Neural cell (in vitro differentiated cells): ENCODE data around the gene LCP2. TPM values are rescaled to one million over a fixed set of nuclear protein-coding genes. Genes with fewer than 3 reads are reported as not detected.

Experiments
- H2AFZ ChIP-seq: fragments of 200-600, 300-800 bp; sonication (generic), shearing (Covaris generic); 2 replicates; pipeline ENCODE4 v1.6.0; 2014; ENCODE audit warnings: low read depth, mild to moderate bottlenecking, antibody characterized with exemption, low read length, moderate library complexity
- H3F3A ChIP-seq: fragments of 200-600 bp; shearing (Covaris generic); 2 replicates; pipeline ENCODE4 v1.6.1; 2016; ENCODE audit warnings: mild to moderate bottlenecking, moderate library complexity, mixed read lengths, antibody characterized with exemption, low read length; ENCODE audit not compliant: insufficient read depth, poor library complexity, severe bottlenecking
- H3K27ac ChIP-seq: fragments of 200-600, 300-800 bp; sonication (generic), shearing (Covaris generic); 2 replicates; pipeline ENCODE4 v1.5.1; 2014; ENCODE audit warnings: mild to moderate bottlenecking, low read length, moderate library complexity
- H3K27me3 ChIP-seq: fragments of 300-800, 200-600 bp; sonication (generic), shearing (Covaris generic); 2 replicates; pipeline ENCODE4 v1.6.0; 2014; ENCODE audit warnings: mild to moderate bottlenecking, low read depth, low read length, moderate library complexity; ENCODE audit not compliant: insufficient read depth
- H3K36me3 ChIP-seq: fragments of 300-800, 200-600 bp; sonication (generic), shearing (Covaris generic); 2 replicates; pipeline ENCODE4 v1.5.1; 2014; ENCODE audit warnings: mild to moderate bottlenecking, antibody characterized with exemption, low read length, moderate library complexity; ENCODE audit not compliant: insufficient read depth
- H3K4me2 ChIP-seq: fragments of 300-800, 200-600 bp; sonication (generic), shearing (Covaris generic); 2 replicates; pipeline ENCODE4 v1.6.0; 2014; ENCODE audit warnings: mild to moderate bottlenecking, low read length
- H3K4me3 ChIP-seq: fragments of 300-800, 200-600 bp; sonication (generic), shearing (Covaris generic); 2 replicates; pipeline ENCODE4 v1.5.1; 2014; ENCODE audit warnings: mild to moderate bottlenecking, low read length, moderate library complexity
- H3K79me2 ChIP-seq: fragments of 200-600 bp; shearing (Covaris generic); replicated peaks from 2 replicates; pipeline ENCODE4 v1.6.0; 2014; ENCODE audit warnings: mild to moderate bottlenecking, low read length, moderate library complexity; ENCODE audit not compliant: insufficient read depth
- H3K9ac ChIP-seq: fragments of 300-800, 200-600 bp; sonication (generic), shearing (Covaris generic); 2 replicates; pipeline ENCODE4 v1.6.1; 2016; ENCODE audit warnings: mild to moderate bottlenecking, low read length, mixed read lengths
- H3K9me2 ChIP-seq: fragments of 200-600 bp; shearing (Covaris generic); 2 replicates; pipeline ENCODE4 v1.6.1; 2016; ENCODE audit warnings: mild to moderate bottlenecking, low read length, mixed read lengths; ENCODE audit not compliant: insufficient read depth
- H3K9me3 ChIP-seq: fragments of 200-600, 300-800 bp; sonication (generic), shearing (Covaris generic); 2 replicates; pipeline ENCODE4 v1.6.1; 2016; ENCODE audit warnings: mild to moderate bottlenecking, mixed run types, low read length, moderate library complexity, mixed read lengths
- H4K20me1 ChIP-seq: fragments of 200-600 bp; shearing (Covaris generic); 2 replicates; pipeline ENCODE4 v1.6.1; 2016; ENCODE audit warnings: mild to moderate bottlenecking, mixed run types; ENCODE audit not compliant: insufficient read depth
- CTCF ChIP-seq: fragments of 450-650 bp; IDR thresholded peaks from 2 replicates; pipeline ENCODE4 v1.5.1; 2014; ENCODE audit warnings: antibody characterized with exemption, mild to moderate bottlenecking, moderate library complexity; ENCODE audit not compliant: poor library complexity, severe bottlenecking
- EP300 ChIP-seq: fragments of 450-650 bp; conservative IDR thresholded peaks from 2 replicates; pipeline ENCODE4 v1.6.1; 2014; ENCODE audit warnings: antibody characterized with exemption, mild to moderate bottlenecking, moderate library complexity; ENCODE audit not compliant: poor library complexity, severe bottlenecking
- EZH2 ChIP-seq: fragments of 200-600, 300-800 bp; shearing (Covaris generic), sonication (generic); IDR thresholded peaks from 2 replicates; pipeline ENCODE4 v1.6.1; 2014; ENCODE audit warnings: antibody characterized with exemption, low read length, borderline replicate concordance, mild to moderate bottlenecking; ENCODE audit not compliant: insufficient read depth, poor library complexity, severe bottlenecking
- MXI1 ChIP-seq: fragments of 450-650 bp; conservative IDR thresholded peaks from 2 replicates; pipeline ENCODE4 v1.6.1; 2014; ENCODE audit warnings: antibody characterized with exemption, mild to moderate bottlenecking; ENCODE audit not compliant: poor library complexity, severe bottlenecking
- POLR2AphosphoS5 ChIP-seq: IDR thresholded peaks from 2 replicates; pipeline ENCODE4 v1.6.1; 2012
- RAD21 ChIP-seq: fragments of 450-650 bp; conservative IDR thresholded peaks from 2 replicates; pipeline ENCODE4 v1.6.1; 2014; ENCODE audit warnings: antibody characterized with exemption, mild to moderate bottlenecking, moderate library complexity
- REST ChIP-seq: IDR thresholded peaks from 2 replicates; pipeline ENCODE4 v1.6.1; 2012; ENCODE audit warnings: borderline replicate concordance
- SMC3 ChIP-seq: fragments of 450-650 bp; conservative IDR thresholded peaks from 2 replicates; pipeline ENCODE4 v1.6.1; 2014; ENCODE audit warnings: antibody characterized with exemption, mild to moderate bottlenecking, moderate library complexity; ENCODE audit not compliant: poor library complexity
- TAF1 ChIP-seq: IDR thresholded peaks from 2 replicates; pipeline ENCODE4 v1.6.1; 2012; ENCODE audit warnings: low read depth
- polyA plus RNA-seq: library from polyadenylated mRNA; depleted of rRNA; stranded (reverse); fragments of >200 nt; gene quantifications from 2 replicates; pipeline ENCODE4 v1.2.3, GENCODE V29; 2014

The LCP2 gene
- polyA plus RNA-seq, 1 donor from 2014 or later, result not detected

- Histone ChIP-seq H3K4me3 (no peak overlapping the region), H3K79me2 (no peaks in the 10 kb centered on the region), H2AFZ (no peak overlapping the region), H3K27me3 (no peaks in the 10 kb centered on the region), H4K20me1 (no peaks in the 10 kb centered on the region), H3K9ac (no peak overlapping the region), H3F3A (no peaks in the 10 kb centered on the region), H3K9me3 (no peaks in the 10 kb centered on the region), H3K9me2 (no peaks in the 10 kb centered on the region), H3K27ac (no peak overlapping the region), H3K36me3 (no peaks in the 10 kb centered on the region), H3K4me2 (no peak overlapping the region)
- TF ChIP-seq POLR2AphosphoS5 (no peak), CTCF (no peak)
Measured at GRCh38 chr5:170289764-170290163, 7.8 kb downstream of the LCP2 start.

GRCh38 chr5:170289121-170289520 lies 8.5 kb downstream of the LCP2 start:
- Histone ChIP-seq H3K27ac (no peak overlapping the region), H3K4me2 (no peak overlapping the region), H3F3A (no peaks in the 10 kb centered on the region), H2AFZ (no peak overlapping the region), H3K9me2 (no peaks in the 10 kb centered on the region), H4K20me1 (no peaks in the 10 kb centered on the region), H3K36me3 (no peaks in the 10 kb centered on the region), H3K27me3 (no peaks in the 10 kb centered on the region), H3K9ac (no peak overlapping the region), H3K4me3 (no peak overlapping the region), H3K79me2 (no peaks in the 10 kb centered on the region), H3K9me3 (no peaks in the 10 kb centered on the region)
- TF ChIP-seq TAF1, result no peak
- no peak for TF ChIP-seq RAD21
- no peak for TF ChIP-seq EP300
- TF ChIP-seq SMC3, result no peak
- TF ChIP-seq MXI1, result no peak
- no peak for TF ChIP-seq POLR2AphosphoS5

GRCh38 chr5:170288551-170288950 lies 9.0 kb downstream of the LCP2 start:
- H3K9ac ChIP-seq, result no peak overlapping the region
- H3K36me3 ChIP-seq, result no peaks in the 10 kb centered on the region
- TF ChIP-seq EP300 (no peak), SMC3 (no peak), MXI1 (no peak), RAD21 (no peak), TAF1 (no peak), POLR2AphosphoS5 (no peak), EZH2 (no peak), CTCF (no peak), REST (no peak)
- no peaks in the 10 kb centered on the region for H3K9me2 ChIP-seq
- H3K27me3 ChIP-seq, result no peaks in the 10 kb centered on the region
- no peak overlapping the region for H3K4me3 ChIP-seq
- H4K20me1 ChIP-seq, result no peaks in the 10 kb centered on the region
- H3K27ac ChIP-seq, result no peak overlapping the region
- no peak overlapping the region for H2AFZ ChIP-seq
- no peaks in the 10 kb centered on the region for H3K79me2 ChIP-seq
- H3K9me3 ChIP-seq, result peaks cover 3% of the 10 kb centered on the region
- H3F3A ChIP-seq, result no peaks in the 10 kb centered on the region
- no peak overlapping the region for H3K4me2 ChIP-seq
